HG03097 (cell line): ENCODE results near the gene COBL.

Experiments used
- ATAC-seq: cut with Tn5 transposase; IDR thresholded peaks from one replicate; pipeline ENCODE4 v1.9.1; 2021; ENCODE audit not compliant: unreplicated experiment, low FRiP score

The COBL gene

DNA sequence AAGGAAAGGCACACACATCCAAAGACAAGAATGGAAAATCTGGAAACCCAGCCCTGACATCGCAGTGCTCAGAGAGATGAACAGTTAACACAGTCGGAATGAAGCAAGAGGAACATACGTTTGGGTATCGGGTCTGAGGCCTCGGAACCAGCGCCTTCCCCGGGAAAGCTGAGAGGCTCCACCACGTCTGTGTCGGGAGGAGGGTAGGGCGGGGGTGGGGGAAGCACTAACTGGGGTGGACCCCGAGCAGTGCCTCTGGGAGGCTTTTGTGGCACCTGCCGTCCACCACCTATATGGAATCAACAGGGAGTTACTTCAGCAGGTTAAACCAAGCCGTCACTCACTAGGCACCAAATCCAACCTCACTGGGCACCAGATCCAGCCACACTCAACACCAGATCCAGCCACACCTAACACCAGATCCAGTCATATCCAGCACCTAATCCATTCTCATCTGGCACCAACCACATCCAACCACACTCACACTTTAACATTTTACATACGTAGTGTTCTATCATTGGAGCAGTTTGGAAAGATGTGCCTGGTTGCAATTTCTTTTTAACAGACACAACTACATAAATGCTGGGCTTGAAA, 233.6 kb downstream of the COBL start:
- ATAC-seq: no peak

DNA sequence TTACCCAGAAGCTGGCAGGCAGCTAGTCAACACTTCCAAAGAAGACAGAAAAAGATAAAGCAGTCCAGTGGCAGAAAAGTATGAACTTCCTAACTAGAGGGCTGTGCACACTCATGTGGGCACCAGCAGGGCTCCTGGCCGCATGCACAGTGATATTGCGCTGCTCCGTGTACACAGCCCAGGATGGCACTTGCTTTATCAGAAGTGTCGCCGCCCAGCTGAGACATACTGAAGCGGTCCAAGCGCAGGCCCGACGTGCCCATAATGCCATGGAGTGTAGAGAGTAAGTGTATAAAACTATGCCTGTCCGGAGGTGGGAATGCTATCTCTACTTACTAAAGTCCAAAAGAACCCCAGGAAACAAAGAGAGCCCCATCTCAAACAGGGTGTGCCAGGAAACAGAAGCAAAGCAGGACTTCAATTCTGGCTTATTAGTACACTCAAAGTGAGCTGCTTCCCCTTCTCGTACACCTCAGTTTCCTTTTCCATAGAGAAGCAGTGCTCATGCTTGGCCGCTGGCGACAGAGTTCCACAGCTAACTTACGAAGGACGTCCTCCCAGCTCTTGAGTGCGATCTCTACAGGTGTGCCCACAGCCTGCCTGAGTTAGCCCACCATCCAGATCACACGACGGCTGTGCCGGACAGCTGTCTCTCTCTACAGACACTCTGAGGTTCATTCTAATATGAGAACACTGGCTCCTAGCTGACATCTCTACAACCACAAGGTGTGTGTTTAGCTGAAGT, 234.3 kb downstream of the COBL start:
- no peak for ATAC-seq

GRCh38 chr7:51081270-51081890, 235.2 kb downstream of the COBL start:
- no peak for ATAC-seq

DNA sequence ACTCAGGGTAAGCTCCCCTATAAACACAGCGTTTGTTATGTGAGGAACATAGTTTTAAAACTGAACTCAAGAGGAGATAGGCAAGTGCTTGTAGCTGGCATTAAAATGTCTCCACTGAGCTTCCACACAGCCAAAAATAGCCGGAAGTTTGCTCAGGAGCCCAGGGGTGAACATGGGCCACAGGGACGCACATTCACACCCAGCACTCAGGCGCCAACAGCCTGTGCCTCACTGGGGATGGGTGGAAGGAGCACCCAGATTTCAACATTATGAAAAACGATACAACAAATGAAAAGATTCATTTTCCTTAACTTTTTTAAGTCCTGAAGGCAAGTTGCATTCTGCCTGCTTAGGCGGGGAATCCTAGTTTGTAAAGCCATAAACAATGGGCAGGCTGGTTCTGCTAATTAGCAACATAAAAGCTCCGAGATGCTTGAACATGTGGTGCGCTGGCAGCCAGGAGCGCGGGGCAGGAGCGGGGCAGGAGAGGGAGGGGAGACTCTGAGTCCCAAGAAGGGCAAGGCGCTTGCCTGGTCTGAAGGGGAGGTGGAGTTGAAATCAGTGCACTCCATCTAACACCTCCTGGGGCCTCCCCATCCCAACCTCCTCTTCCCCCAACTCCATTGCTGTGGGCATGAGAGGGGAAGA, 235.9 kb downstream of the COBL start:
- no peak for ATAC-seq

- ATAC-seq: no peak
Measured at GRCh38 chr7:51080216-51080615, 236.4 kb downstream of the COBL start.

DNA sequence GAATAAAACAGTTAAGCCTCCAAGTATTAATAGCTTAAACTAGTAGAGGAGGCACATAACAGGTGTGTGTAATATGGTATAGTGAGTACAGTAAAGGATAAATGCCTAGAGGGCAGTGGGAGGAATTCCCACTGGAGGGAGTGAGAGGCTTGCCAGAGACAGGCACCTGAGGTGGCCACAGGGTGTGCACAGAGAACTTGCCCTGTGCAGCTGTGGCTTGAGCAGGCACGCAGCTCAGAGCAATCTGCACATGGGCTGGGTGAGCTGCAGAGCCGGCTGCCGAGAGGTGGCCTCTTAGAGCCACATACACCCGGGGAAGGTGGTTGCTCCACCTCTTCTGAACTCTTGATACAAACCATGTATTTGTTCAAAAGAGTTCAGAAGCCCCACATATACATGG, 237.1 kb downstream of the COBL start:
- ATAC-seq: no peak

GRCh38 chr7:51078653-51079052, 238.0 kb downstream of the COBL start:
- no peak for ATAC-seq

DNA sequence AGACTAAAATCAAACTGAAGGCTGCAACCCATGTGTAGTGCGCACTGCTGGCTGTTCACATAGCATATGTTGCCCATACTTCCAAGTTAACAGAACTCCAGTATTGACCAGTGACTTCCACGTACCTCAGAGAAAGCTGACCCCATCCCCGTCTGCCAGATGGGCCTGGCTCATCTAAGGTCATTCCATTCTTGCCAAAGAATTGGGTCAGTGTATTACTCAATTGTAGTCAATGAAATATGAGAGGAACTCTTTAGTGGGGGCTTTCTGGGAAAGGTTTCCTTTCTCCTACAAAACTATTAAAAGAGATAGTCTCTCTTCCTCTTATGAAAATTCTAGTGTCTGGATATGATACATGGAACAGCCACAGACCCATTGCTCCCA, 238.6 kb downstream of the COBL start:
- no peak for ATAC-seq

DNA sequence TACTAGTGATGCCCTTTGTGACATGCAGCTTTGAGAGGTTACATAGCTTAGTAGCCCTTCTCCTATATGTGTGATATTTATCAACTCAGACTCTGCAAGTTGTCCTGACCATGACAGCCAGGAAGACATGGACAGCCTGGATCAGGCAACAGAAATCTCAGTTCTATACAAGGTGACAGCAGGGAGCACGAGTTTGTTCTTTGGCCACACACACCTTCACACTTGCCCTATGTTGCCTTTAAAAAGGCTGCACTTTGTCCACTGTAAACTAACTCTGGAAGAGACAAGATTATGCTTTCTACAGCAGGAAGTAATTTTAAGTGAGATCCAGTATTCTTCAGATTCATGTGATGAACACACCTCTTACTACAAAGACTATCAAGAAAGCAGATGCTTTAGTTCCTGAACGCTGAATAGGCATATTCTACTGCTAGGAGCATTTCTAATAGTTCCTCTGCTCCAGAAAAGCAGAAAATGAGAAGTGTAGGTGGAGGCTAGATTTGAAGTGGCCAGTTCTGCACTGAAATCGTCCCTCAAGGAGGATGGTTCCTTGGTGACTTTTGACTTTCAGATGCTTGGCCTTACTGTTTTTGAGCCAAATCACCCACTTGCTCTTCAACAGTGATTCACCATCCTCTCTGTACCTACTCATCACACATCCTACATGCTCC, 239.2 kb downstream of the COBL start:
- ATAC-seq: no peak

DNA sequence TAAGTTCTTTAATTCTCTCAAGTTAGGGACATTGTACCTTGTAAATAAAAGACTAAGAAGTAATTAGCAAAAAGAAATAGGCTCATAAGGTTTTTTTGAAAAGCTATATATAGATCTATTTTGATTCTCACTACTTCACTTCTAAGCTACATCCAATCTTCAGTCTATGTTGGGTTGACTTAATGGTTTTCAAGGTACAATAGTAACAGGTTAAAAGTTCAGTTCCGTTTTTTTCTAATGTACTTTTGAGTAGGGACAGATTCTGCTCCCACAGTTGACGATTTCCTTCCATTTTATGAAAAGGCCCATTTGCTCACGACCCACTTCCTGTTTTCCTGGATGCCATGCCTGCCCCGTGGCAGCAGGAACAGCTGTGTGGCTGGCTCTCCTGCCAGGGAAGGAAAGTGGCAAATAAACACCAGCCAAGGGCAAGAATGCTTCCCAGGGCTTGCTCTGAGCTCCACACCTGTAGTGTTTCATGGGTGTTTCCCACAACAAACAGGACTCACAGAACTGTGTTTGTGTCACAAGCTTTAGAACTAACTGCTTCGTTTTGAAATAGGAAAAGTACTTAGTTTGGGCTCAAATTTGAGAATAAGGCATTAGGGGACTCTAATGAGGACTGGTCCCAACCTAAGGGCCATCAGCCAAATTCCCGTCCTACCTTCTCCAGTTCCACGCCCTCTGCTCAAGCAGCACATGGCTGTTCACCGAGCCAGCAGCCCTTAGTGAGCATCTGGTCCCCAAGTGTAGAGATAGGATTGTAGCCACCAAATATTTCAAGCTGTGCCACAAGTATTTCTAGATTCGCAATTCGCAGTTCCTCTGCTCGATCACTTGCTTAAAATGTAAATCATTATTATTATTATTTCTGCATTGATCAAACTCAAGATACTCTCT, 240.7 kb downstream of the COBL start:
- ATAC-seq: no peak

DNA sequence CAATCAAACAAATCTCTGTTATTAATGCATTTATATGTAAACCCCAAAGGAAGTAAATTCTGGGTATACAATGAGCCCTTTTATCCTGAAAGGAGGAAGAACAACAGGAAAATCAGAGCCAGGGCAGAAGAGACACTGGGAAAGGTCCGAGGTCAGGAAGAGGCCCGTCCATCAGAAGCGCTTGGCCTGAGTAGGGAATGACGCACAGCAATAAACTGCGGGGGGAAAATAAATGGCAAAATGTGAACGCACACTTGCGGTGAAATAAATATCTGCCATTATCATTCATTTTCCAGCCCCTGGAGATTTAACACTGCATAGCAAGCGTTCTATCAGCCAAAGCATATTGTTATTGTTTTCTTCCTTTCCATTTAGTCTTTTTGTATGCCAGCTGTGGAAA, 243.4 kb downstream of the COBL start:
- no peak for ATAC-seq

DNA sequence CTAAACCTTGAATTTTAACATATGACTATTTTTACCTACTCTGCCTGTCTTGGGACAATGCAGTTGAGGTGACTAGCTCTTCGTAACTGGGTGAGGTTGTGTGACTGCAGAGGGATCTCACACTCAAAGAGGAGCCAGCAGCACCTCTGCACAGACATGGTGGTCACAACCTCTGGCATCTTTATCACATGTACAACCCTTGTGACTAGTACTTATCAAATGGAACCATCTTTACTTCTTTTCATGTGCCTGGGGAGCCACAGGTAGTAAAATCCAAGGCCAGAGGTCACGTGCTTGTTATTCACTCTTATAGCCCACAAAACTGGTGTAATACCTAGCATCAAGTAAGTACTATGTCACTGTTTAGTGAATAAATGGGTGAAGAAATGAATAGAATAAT, 244.3 kb downstream of the COBL start:
- ATAC-seq: no peak

DNA sequence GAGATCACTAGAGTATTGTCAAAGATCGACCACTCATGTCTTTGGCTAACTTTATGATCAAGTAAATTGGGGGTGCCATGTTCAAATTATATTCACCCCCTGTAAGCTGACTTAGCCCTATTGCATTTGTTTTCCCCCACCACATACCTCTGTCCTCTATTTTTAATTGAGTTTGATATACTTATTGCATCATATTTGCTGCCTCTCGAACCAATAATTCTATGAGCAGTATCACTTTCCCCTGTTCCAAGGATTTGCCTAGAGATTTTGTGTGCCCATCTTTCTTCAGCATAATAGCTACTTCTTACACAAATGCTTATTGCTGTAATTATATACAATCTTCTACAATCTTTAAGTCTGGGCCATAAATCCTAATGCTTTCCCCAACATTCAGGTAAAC, 245.2 kb downstream of the COBL start:
- no peak for ATAC-seq

DNA sequence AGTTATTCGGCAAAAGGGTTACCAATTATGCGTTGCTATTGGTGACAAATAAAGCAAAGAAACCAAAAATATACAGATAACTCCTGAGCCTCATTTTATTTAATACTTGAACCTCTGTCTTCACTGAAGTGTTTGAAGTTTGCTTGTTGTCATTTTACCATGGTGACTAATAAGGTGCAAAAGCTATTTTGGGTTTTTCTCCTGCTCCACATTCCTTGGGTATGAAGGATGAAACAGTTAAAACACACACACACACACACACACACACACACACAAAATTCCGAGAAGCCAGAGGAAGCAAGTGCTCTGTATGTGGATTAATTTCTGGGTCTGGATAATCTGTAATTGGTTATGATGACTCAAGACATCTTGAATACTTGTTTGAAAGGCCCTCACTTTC, 246.5 kb downstream of the COBL start:
- ATAC-seq: no peak

DNA sequence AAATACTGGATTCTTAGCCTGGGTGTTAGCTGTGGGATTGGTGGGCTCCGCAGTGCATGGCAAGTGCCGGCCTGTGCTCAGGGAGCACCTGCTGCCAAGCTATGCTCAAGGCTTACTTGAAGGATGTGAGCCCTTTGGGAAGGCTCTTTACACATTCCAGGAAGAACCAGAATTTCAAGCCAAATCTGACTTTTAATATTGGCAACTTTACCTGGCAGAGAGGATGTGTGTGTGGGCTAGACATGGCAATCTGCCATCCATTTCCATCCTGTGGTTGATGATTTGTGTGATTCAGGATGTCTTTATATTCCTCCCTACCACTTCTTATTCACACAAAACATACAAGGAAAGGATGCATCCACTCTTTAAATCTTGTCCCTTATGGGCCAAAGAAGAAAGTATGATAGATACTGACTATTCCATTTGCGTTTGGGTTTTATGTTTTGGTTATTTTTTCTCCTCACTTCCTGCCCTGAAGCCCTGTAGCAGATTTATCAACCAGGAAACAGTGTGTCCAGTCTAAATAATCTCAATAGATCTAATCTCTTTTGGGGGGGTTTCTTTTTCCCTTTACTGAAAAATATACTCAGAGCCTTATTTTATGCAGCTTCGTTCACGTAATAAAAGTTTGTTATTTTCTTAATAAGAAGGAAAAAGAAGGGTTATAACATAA, 247.1 kb downstream of the COBL start:
- no peak for ATAC-seq

DNA sequence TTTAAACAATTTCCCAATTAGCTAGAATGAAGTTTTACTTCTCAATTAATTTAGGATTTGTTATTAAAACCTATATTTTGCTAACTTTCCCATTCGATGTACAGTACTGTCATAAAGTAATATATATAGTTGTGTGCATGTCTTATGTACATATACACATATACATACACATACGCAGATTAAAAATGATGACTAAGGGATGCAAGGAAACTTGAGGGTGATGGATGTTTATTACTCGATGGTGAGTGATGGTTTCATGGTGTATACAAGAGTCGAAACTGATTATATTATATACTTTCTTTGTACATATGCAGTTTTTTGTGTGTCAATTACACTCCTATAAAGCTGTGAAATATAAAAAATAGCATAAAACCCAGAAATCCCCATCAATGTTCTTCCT, 248.2 kb downstream of the COBL start:
- ATAC-seq: no peak

GRCh38 chr7:51067757-51068156, 248.9 kb downstream of the COBL start:
- no peak for ATAC-seq

DNA sequence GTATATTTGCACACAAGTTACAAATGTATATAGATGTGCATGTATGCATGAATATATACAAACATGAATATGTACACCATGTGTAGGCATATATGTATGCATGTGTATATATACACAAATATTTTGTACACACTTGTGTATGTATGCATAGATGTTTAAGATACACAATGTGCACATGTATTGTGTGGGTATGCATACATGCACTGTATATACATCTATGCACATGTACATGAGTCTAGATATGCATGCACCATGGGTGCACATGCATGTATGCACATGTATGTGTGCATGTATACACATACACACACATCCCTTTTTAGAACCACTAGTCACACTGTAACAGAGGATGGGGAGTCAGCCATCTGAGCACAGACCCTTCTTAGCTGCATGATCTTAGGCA, 249.4 kb downstream of the COBL start:
- no peak for ATAC-seq

GRCh38 chr7:51066405-51066882, 250.2 kb downstream of the COBL start:
- ATAC-seq: no peak
